Osteoblast (primary cell): ENCODE measurements around the gene SEC61A1. TPM values are rescaled to one million over a fixed set of nuclear protein-coding genes. Genes with fewer than 3 reads are reported as not detected.

Experiments used
- DNase-seq: peaks from one replicate; pipeline ENCODE4 v3.0.0; 2011; ENCODE audit warnings: low spot score, mixed read lengths; ENCODE audit not compliant: insufficient read length; ENCODE audit errors: missing footprints
- H2AFZ ChIP-seq: 2 replicates; pipeline ENCODE4 v1.6.0; 2011; ENCODE audit warnings: mild to moderate bottlenecking, low read length
- H3K27ac ChIP-seq: 2 replicates; pipeline ENCODE4 v1.5.1; 2011; ENCODE audit warnings: mild to moderate bottlenecking, low read depth, low read length, moderate library complexity
- H3K27me3 ChIP-seq: 2 replicates; pipeline ENCODE4 v1.6.0; 2012; ENCODE audit warnings: mild to moderate bottlenecking, control low read depth, inconsistent platforms, low read length, moderate library complexity; ENCODE audit not compliant: insufficient read depth
- H3K36me3 ChIP-seq: 2 replicates; pipeline ENCODE4 v1.5.1; 2011; ENCODE audit warnings: mild to moderate bottlenecking, low read length, control low read depth, moderate library complexity; ENCODE audit not compliant: insufficient read depth
- H3K4me1 ChIP-seq: 2 replicates; pipeline ENCODE4 v1.5.1; 2011; ENCODE audit warnings: mild to moderate bottlenecking, low read length, control low read depth, moderate library complexity; ENCODE audit not compliant: insufficient read depth
- H3K4me2 ChIP-seq: 2 replicates; pipeline ENCODE4 v1.6.0; 2011; ENCODE audit warnings: mild to moderate bottlenecking, low read length; ENCODE audit not compliant: insufficient read depth
- H3K4me3 ChIP-seq: fragments of 200-600 bp; sonication (generic); 3 replicates; pipeline ENCODE4 v1.5.1; 2012; ENCODE audit warnings: mild to moderate bottlenecking, low read length, inconsistent platforms; ENCODE audit not compliant: insufficient read depth
- H3K79me2 ChIP-seq: 2 replicates; pipeline ENCODE4 v1.6.0; 2012; ENCODE audit warnings: mild to moderate bottlenecking, low read length, control low read depth, inconsistent platforms; ENCODE audit not compliant: insufficient read depth
- H3K9me3 ChIP-seq: 2 replicates; pipeline ENCODE4 v1.5.1; 2011; ENCODE audit warnings: low read depth, low read length, control low read depth
- H4K20me1 ChIP-seq: 2 replicates; pipeline ENCODE4 v1.6.0; 2012; ENCODE audit warnings: mild to moderate bottlenecking, low read length, control low read depth; ENCODE audit not compliant: insufficient read depth
- CTCF ChIP-seq: IDR thresholded peaks from 2 replicates; pipeline ENCODE4 v1.5.1; 2011; ENCODE audit warnings: mild to moderate bottlenecking, low read depth, low read length, moderate library complexity; ENCODE audit errors: extremely low read depth
- total RNA-seq: library from RNA; depleted of rRNA; stranded (reverse); fragments of >200 nt; gene quantifications from 2 replicates; pipeline ENCODE4 v1.2.3, GENCODE V29; 2012

SEC61A1 gene
- total RNA-seq, 1 donor, result 355 TPM

- Histone ChIP-seq H3K4me1 (no peaks in the 10 kb centered on the region), H3K4me2 (no peak overlapping the region), H3K27me3 (peaks cover 29% of the 10 kb centered on the region), H4K20me1 (no peaks in the 10 kb centered on the region), H3K36me3 (no peaks in the 10 kb centered on the region), H3K79me2 (no peaks in the 10 kb centered on the region), H3K4me3 (no peak overlapping the region), H3K27ac (no peak overlapping the region), H3K9me3 (no peaks in the 10 kb centered on the region), H2AFZ (no peak overlapping the region)
- DNase-seq, result no peak
- TF ChIP-seq CTCF, result no peak
Measured at GRCh38 chr3:128036119-128036518, 16.1 kb upstream of the SEC61A1 start.

GRCh38 chr3:128040041-128040440, 12.2 kb upstream of the SEC61A1 start:
- no peak for TF ChIP-seq CTCF
- no peaks in the 10 kb centered on the region for H4K20me1 ChIP-seq
- H3K27me3 ChIP-seq, result peaks cover 40% of the 10 kb centered on the region
- no peak for DNase-seq
- H3K79me2 ChIP-seq, result no peaks in the 10 kb centered on the region
- no peaks in the 10 kb centered on the region for H3K9me3 ChIP-seq
- H3K4me3 ChIP-seq, result no peak overlapping the region
- H3K36me3 ChIP-seq, result no peaks in the 10 kb centered on the region
- no peak overlapping the region for H2AFZ ChIP-seq
- no peak overlapping the region for H3K27ac ChIP-seq
- no peaks in the 10 kb centered on the region for H3K4me1 ChIP-seq
- no peak overlapping the region for H3K4me2 ChIP-seq

GRCh38 chr3:128040660-128041059, 11.6 kb upstream of the SEC61A1 start:
- no peak overlapping the region for H3K4me2 ChIP-seq
- no peaks in the 10 kb centered on the region for H3K79me2 ChIP-seq
- no peak overlapping the region for H3K4me3 ChIP-seq
- H3K27me3 ChIP-seq, result peaks cover 40% of the 10 kb centered on the region
- no peaks in the 10 kb centered on the region for H4K20me1 ChIP-seq
- H3K4me1 ChIP-seq, result no peaks in the 10 kb centered on the region
- H3K27ac ChIP-seq, result no peak overlapping the region
- no peaks in the 10 kb centered on the region for H3K36me3 ChIP-seq
- no peak overlapping the region for H2AFZ ChIP-seq
- TF ChIP-seq CTCF, result no peak
- H3K9me3 ChIP-seq, result no peaks in the 10 kb centered on the region
- DNase-seq, result no peak

GRCh38 chr3:128041344-128041743, 10.9 kb upstream of the SEC61A1 start:
- H4K20me1 ChIP-seq, result no peaks in the 10 kb centered on the region
- H3K27ac ChIP-seq, result no peak overlapping the region
- H2AFZ ChIP-seq, result no peak overlapping the region
- H3K36me3 ChIP-seq, result no peaks in the 10 kb centered on the region
- H3K27me3 ChIP-seq, result peaks cover 37% of the 10 kb centered on the region
- H3K4me1 ChIP-seq, result no peaks in the 10 kb centered on the region
- no peak overlapping the region for H3K4me2 ChIP-seq
- TF ChIP-seq CTCF, result no peak
- H3K79me2 ChIP-seq, result no peaks in the 10 kb centered on the region
- no peak overlapping the region for H3K4me3 ChIP-seq
- no peaks in the 10 kb centered on the region for H3K9me3 ChIP-seq
- no peak for DNase-seq
